Colonic mucosa (tissue), 4 donors: ENCODE results near the gene RRAS2. TPM values are rescaled to one million over a fixed set of nuclear protein-coding genes. Genes with fewer than 3 reads are reported as not detected.

Experiments
- DNase-seq: peaks from one replicate; pipeline ENCODE4 v3.0.0-alpha.2; 2020
- H3K27ac ChIP-seq: fragments of 200-600 bp; one replicate; pipeline ENCODE4 v1.8.0; 2021
- H3K27me3 ChIP-seq: fragments of 200-600 bp; one replicate; pipeline ENCODE4 v1.8.0; 2021
- H3K36me3 ChIP-seq: fragments of 200-600 bp; one replicate; pipeline ENCODE4 v1.8.0; 2021
- H3K4me1 ChIP-seq: fragments of 200-600 bp; one replicate; pipeline ENCODE4 v1.8.0; 2021; ENCODE audit warnings: mild to moderate bottlenecking
- H3K4me3 ChIP-seq: fragments of 200-600 bp; one replicate; pipeline ENCODE4 v1.8.0; 2021
- H3K9ac ChIP-seq, 2 donors: one replicate each; pipeline ENCODE4 v1.7.0; 2013; ENCODE audit warnings: control low read depth in 2 of 2, low read depth in 2 of 2, low read length in 2 of 2
- H3K9me3 ChIP-seq: fragments of 200-600 bp; one replicate; pipeline ENCODE4 v1.8.0; 2021
- intact Hi-C: fragments of 100-400 bp; cut with DNase I; formaldehyde crosslinking; loops from one replicate; pipeline ENCODE4 v1.14.1; 2022
- total RNA-seq, 2 donors: library from RNA; stranded (reverse); fragmentation: NEBNext Ultra II Directional in 1 of 2; extraction: Animal tissue kit (Norgen Biotek cat#: 25700) in 1 of 2; gene quantifications; one replicate each; pipeline ENCODE4 v1.2.1, GENCODE V29; 2021
- TF ChIP-seq, protein P1 (sequence below): fragments of 200-600 bp; IDR thresholded peaks from one replicate; pipeline ENCODE4 v1.8.0; 2022; ENCODE audit warnings: antibody characterized with exemption, mild to moderate bottlenecking
- donor health status: healthy.
- donor health status: DM: no; HTN: no; CAD: no.
- donor health status: DM: no; HTN: no; CAD: no.

RRAS2 gene
- total RNA-seq, 2 donors from 2014 or later: 26.9 to 44.0 TPM

DNA sequence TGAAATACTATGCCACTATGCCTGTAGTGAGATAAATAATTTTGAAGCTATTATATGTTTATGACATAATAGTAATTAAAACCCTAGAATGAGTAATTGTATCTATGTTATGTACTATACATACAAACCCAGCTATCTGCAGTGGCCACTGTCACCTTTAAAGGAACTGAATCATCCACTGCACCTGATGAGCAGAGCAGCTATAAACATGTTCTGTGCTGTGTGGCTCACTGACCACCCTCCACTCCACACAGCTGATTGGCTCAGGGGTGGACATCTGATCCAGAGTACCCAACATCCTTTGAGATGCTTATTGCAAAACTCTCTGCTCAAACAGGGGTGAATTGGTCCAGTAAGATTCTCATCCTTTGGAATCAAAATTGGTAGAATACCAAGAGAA is 19.2 kb upstream of the RRAS2 start:
- H3K4me3 ChIP-seq: no peak overlapping the region
- no peaks in the 10 kb centered on the region for H3K9me3 ChIP-seq
- H3K4me1 ChIP-seq: no peaks in the 10 kb centered on the region
- H3K27ac ChIP-seq: no peak overlapping the region
- no peaks in the 10 kb centered on the region for H3K27me3 ChIP-seq
- no peak for DNase-seq
- intact Hi-C loops: no loop called here
- TF ChIP-seq, protein P1, sequence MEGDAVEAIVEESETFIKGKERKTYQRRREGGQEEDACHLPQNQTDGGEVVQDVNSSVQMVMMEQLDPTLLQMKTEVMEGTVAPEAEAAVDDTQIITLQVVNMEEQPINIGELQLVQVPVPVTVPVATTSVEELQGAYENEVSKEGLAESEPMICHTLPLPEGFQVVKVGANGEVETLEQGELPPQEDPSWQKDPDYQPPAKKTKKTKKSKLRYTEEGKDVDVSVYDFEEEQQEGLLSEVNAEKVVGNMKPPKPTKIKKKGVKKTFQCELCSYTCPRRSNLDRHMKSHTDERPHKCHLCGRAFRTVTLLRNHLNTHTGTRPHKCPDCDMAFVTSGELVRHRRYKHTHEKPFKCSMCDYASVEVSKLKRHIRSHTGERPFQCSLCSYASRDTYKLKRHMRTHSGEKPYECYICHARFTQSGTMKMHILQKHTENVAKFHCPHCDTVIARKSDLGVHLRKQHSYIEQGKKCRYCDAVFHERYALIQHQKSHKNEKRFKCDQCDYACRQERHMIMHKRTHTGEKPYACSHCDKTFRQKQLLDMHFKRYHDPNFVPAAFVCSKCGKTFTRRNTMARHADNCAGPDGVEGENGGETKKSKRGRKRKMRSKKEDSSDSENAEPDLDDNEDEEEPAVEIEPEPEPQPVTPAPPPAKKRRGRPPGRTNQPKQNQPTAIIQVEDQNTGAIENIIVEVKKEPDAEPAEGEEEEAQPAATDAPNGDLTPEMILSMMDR: no peak
- no peaks in the 10 kb centered on the region for H3K36me3 ChIP-seq
- no peak overlapping the region for H3K9ac ChIP-seq

DNA sequence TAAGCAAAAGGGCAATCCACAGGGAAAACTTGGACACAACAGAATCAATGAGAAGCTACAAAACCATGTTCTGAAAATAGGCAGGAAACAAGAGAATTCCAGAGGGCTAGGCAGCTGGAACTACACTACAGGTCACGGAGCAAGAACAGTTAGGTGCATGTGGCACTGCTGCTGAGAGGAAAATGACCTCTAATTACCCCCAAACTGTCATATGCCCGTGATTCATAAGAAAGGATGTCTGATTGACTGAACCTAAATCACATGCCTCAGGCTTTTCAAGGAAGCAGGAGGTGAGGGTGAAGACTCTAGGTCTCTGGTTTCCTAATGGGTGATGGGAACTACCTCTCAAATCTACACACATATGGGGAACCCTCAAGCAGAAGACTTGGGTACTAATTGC is 17.9 kb upstream of the RRAS2 start:
- Histone ChIP-seq H3K27me3 (no peaks in the 10 kb centered on the region), H3K9me3 (no peaks in the 10 kb centered on the region), H3K4me3 (no peak overlapping the region), H3K9ac (no peak overlapping the region), H3K36me3 (no peaks in the 10 kb centered on the region), H3K4me1 (no peaks in the 10 kb centered on the region), H3K27ac (no peak overlapping the region)
- no peak for DNase-seq
- TF ChIP-seq, protein P1: no peak
- intact Hi-C loops: no loop called here

DNA sequence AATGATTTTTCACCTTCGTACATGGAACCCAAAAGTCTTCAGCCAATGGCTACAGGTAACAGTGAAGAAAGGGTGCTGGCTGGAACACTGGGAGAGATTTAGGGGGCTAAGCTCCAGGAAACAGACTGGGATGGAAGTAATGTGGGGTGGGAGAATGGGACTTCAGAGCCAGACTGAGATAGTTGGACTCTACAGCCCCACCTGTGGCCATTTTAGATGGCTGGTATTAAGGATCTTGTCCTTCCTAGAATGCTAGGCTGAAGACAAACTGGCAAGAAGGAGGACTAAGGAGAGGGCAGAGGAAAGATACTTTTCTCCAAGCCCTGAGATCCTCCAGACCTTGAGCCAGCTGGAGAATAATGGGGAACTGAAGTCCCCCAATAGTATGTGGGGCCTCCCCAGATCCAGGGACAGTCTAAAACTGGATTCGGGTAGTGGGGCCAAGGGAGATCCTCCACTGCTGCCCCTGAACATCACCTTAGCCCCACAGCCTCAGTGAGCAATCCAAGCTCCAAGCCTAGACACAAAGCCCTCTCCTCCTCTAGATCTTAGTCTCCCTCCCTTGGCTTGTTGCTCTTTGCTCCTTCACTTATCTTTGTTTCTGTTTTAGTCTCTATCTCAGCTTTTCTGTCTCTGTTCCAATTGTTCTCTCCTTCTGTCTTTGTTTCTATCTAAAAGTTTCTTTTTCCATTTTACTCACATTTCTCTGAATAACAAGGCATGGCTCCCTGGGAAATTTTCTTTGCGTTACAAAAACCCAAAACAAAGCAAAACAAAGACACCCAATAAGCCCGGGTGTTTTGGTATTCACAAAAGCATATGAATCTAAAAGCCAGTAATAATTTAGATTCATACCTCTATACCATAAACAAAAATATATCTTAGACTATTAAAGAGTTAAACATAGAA is 16.2 kb upstream of the RRAS2 start:
- no peak overlapping the region for H3K27ac ChIP-seq
- no peak for DNase-seq

DNA sequence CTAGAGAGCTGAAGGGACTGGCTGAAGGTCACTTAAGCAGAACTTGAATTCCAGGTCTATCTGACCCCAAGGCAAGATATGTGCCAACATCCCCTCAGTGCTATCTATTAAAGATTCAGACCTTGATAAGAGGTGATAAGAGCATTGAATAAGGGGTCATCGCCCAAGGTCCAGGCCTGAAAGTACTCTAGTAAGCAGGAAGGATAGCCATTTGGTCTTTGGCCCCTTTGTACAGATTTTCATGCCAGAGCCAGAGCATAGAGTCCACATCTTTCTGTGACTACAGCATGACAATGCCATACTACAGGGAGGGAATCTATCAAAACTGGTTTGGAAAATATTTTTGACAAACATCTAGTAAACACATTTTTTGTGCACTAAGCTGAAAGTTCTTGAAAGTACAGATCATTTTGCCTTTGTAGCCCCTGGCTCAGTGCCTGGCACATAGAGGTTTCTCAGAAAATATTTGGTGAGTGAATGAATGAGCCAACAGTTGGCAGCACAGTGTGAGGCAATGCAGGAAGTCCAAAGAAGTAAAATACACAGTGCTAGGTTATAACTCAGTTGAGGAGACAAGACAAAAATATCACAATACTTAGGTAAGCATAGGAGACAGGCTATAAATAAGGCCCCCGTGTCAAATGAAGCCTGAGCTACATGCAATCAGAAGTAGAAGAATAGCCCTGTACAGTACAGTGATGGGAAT is 15.1 kb upstream of the RRAS2 start:
- no peak for DNase-seq
- H3K27ac ChIP-seq: no peak overlapping the region

More for the DNA sequence above, 16.2 kb upstream of the RRAS2 start:
- intact Hi-C loops: no loop called here
- no peaks in the 10 kb centered on the region for H3K4me1 ChIP-seq
- TF ChIP-seq, protein P1: no peak
- H3K9ac ChIP-seq: no peak overlapping the region
- no peaks in the 10 kb centered on the region for H3K36me3 ChIP-seq
- no peaks in the 10 kb centered on the region for H3K27me3 ChIP-seq
- H3K4me3 ChIP-seq: no peak overlapping the region
- no peaks in the 10 kb centered on the region for H3K9me3 ChIP-seq

DNA sequence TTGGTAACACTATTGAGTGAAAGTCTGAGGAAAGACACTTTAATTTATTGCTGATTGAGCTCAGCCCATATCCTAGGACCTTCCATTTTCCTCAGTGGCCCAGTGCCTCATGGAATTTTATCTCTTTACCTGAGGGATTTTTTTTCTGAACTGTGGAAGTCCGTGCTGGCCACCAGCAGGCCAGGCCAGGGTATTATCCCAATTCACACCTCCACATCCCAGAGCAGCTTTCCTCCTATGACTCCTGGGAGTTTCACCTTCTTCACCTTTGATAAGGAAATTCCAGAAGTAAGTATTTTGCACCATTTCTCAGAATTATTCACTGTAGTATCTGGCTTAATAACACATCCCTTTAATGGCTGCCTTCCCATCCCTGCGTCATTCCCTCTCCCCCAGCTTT is 13.0 kb upstream of the RRAS2 start:
- H3K4me1 ChIP-seq: no peaks in the 10 kb centered on the region
- no peak for DNase-seq
- intact Hi-C loops: no loop called here
- H3K27me3 ChIP-seq: no peaks in the 10 kb centered on the region
- H3K9me3 ChIP-seq: no peaks in the 10 kb centered on the region
- no peaks in the 10 kb centered on the region for H3K36me3 ChIP-seq
- no peak overlapping the region for H3K27ac ChIP-seq
- H3K9ac ChIP-seq: no peak overlapping the region
- TF ChIP-seq, protein P1: no peak
- H3K4me3 ChIP-seq: no peak overlapping the region

More for the DNA sequence above, 15.1 kb upstream of the RRAS2 start:
- Histone ChIP-seq H3K9ac (no peak overlapping the region), H3K36me3 (no peaks in the 10 kb centered on the region), H3K9me3 (no peaks in the 10 kb centered on the region), H3K4me1 (no peaks in the 10 kb centered on the region), H3K27me3 (no peaks in the 10 kb centered on the region), H3K4me3 (no peak overlapping the region)
- TF ChIP-seq, protein P1: no peak
- intact Hi-C loops: no loop called here
